Skin of body (tissue), 3 donors: ENCODE measurements around the gene PRUNE2. TPM values are rescaled to one million over a fixed set of nuclear protein-coding genes. Genes with fewer than 3 reads are reported as not detected.

Source experiments
- DNase-seq: peaks from one replicate; lab custom pipeline; 2025; lab: John Stamatoyannopoulos, UW
- small RNA-seq: library from RNA; depleted of rRNA; stranded (forward); fragments of <200 nt; gene quantifications from one replicate; pipeline ENCODE3, GENCODE V24; 2014; ENCODE audit warnings: low replicate concordance
- total RNA-seq: library from RNA; depleted of rRNA; stranded (reverse); fragments of >200 nt; gene quantifications from one replicate; pipeline ENCODE4 v1.2.3, GENCODE V29; 2014

PRUNE2 gene
- total RNA-seq, 1 donor from 2014 or later, result 13.6 TPM

- DNase-seq, result peak; percentile 7
Measured at GRCh38 chr9:76576344-76576743, 329.6 kb downstream of the PRUNE2 start.

- no peak for DNase-seq
Measured at GRCh38 chr9:76575761-76576160, 330.2 kb downstream of the PRUNE2 start.

GRCh38 chr9:76573905-76574760 lies 331.8 kb downstream of the PRUNE2 start:
- no peak for DNase-seq

GRCh38 chr9:76573408-76573807 lies 332.5 kb downstream of the PRUNE2 start:
- no peak for DNase-seq

- DNase-seq, result no peak
Measured at GRCh38 chr9:76572151-76572550, 333.8 kb downstream of the PRUNE2 start.

- DNase-seq, result no peak
Measured at GRCh38 chr9:76571743-76572146, 334.2 kb downstream of the PRUNE2 start.

- DNase-seq, result no peak
Measured at GRCh38 chr9:76571288-76571687, 334.6 kb downstream of the PRUNE2 start.

- no peak for DNase-seq
Measured at GRCh38 chr9:76570826-76571225, 335.1 kb downstream of the PRUNE2 start.

- no peak for DNase-seq
Measured at GRCh38 chr9:76567086-76567485, 338.8 kb downstream of the PRUNE2 start.

- no peak for DNase-seq
Measured at GRCh38 chr9:76564297-76564696, 341.6 kb downstream of the PRUNE2 start.

- DNase-seq, result no peak
Measured at GRCh38 chr9:76562511-76562911, 343.4 kb downstream of the PRUNE2 start.

GRCh38 chr9:76561900-76562299 lies 344.0 kb downstream of the PRUNE2 start:
- DNase-seq, result no peak

Small RNA genes lying within 50 kb of the gene (small RNA-seq; reads per million reads assigned to genes)
- not detected for gene AL359314.1

Other genes with a start within 250 kb of the PRUNE2 start
- 0.20 TPM for gene PCA3, start 141.7 kb downstream of the PRUNE2 start, total RNA-seq
- not detected for gene FOXB2, start 113.5 kb upstream of the PRUNE2 start, total RNA-seq